ENCODE results near the gene DAW1.

GRCh38 chr2:227867386-227867785 lies 4.0 kb upstream of the DAW1 start:
- TF ChIP-seq SP1 (IDR thresholded peaks at IDR 0.05) (no peak), BHLHE40 (IDR thresholded peaks at IDR 0.05; ENCODE audit: borderline replicate concordance) (no peak), SUZ12 (IDR thresholded peaks at IDR 0.05) (no peak), FOXM1 (IDR thresholded peaks at IDR 0.05; ENCODE audit: borderline replicate concordance) (no peak), FOXA1 (IDR thresholded peaks at IDR 0.05) (no peak), ELF4 (IDR thresholded peaks at IDR 0.05) (no peak), L3MBTL2 (conservative IDR thresholded peaks at IDR 0.05) (no peak), PKNOX1 (IDR thresholded peaks at IDR 0.05) (no peak), CTBP1 (IDR thresholded peaks at IDR 0.05; ENCODE audit: borderline replicate concordance) (no peak)

Data from HEK293T (cell line).